ENCODE results near the gene CMTM4. TPM values are rescaled to one million over a fixed set of nuclear protein-coding genes. Genes with fewer than 3 reads are reported as not detected.

The CMTM4 gene
- total RNA-seq, result 1.1 and 1.4 TPM in 2 replicates

DNA sequence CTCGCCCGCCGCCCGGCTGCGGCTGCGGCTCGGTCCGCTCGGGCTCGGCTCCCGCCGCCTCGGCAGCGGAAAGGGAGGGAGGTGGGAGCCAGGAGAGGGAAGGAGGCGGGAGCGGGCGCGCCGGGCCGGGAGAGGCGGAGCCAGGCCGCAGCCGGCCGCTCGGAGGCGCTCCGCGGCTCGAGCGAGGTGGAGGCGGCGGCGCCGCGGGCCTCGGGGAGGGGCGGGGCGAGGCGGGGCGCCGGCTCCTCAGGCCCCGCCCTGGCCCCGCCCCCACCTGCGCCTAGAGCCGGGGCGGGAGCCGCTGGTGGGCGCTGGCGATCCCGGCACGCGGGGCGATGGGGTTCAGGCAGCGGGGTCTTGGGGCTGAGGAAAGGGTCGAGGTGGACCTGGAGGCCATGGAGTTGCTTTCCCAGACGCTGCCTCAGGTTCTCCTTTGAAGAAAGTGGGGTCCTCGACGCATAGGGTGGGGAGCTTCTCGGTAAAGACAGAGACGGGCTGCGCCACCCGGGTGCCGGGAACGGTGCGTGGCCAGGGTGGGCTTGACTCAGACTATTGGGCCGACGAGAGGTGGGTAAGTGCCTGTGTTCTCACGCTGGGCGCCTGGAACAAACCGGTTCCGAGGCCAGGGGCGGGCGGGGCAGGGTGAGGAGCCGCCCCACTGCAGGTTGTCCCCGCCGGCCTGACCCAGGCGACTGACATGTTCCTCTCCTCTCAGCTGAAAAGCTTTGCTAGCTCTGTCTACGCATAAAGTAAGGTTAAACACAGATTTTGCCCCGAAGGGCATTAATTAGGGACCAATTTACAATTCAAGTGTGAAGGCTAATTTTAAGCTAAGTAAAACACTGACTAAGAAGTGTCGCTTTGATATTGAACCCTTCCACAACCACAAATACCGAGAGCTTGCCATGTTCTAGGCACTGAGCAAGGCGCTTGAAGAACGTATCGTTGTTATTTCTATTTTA, at the start of gene CMTM4:
TSS of gene CMTM4 (minus strand) at position 75 of the 962 bp plus-strand sequence. CDS start 218 bp downstream, outside the sequence.
- intact Hi-C loops (cut with micrococcal nuclease), result loop anchor here (1.0 to 5.0 kb wide), 8 partner anchors 32 to 550 kb away; partner anchors contain the start of genes CMTM3, DYNC1LI2 and FHOD1

DNA sequence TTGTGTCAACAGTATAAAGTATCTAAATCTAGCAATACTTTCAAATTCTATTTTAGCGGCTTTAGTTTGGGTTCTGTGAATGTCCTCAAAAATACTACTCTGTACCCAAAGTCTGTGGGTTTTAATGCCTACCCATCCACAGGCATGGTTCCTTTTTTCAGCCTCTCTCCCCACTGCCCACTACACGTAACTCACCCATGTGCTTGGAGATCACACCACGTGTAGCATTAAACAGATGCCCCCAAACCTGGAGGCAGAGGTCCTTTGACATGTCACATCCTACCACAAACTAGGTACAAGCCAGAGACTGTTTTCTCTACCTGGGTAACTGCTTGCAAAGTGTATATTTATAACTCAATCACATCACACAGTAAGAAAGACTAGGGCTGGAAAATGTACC, 49.5 kb upstream of the CMTM4 start:
- intact Hi-C loops (cut with micrococcal nuclease), result no loop called here

DNA sequence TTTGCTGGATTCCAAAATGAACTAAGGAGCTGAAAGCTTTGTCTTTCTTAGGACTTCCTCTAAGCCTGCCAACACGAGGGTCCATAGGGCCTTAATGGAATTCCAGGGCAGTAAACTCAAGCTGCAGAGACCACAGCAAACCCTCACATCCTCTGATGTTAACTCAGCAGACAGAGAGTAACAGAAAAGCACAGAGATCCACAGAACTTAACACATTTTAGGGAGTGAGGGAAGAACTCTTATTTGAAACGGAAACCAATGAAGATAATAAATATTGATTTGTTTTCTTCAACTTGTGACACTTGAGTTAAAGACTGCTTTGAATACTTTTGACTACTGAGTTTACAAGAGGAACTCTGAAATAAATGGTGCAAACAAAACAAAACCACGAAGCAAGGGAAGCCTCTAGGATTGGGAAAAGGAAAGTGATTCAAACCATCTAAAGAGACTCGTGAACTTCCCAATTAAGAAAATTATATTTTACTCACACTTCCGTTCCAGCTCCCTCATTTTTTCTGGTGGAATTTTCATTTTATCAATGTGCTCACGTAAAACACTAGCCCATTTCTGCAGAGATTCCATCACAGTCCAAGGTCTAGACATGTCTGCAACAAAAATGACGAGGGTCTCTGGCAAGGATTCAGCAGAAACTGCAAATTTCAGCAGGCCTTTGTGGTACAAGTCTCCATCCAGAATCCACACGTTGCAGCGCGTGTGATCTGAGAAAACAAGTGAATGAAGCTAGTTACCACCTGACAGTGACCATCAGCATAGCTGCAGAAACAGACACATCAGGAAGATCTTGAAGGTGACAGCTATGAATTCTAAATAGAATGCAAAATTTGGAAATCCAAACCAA, 45.6 kb upstream of the CMTM4 start:
- intact Hi-C loops (cut with micrococcal nuclease), result loop anchor here (2.0 kb wide), 1 partner anchor 335 kb away; no protein-coding TSS in a partner anchor

DNA sequence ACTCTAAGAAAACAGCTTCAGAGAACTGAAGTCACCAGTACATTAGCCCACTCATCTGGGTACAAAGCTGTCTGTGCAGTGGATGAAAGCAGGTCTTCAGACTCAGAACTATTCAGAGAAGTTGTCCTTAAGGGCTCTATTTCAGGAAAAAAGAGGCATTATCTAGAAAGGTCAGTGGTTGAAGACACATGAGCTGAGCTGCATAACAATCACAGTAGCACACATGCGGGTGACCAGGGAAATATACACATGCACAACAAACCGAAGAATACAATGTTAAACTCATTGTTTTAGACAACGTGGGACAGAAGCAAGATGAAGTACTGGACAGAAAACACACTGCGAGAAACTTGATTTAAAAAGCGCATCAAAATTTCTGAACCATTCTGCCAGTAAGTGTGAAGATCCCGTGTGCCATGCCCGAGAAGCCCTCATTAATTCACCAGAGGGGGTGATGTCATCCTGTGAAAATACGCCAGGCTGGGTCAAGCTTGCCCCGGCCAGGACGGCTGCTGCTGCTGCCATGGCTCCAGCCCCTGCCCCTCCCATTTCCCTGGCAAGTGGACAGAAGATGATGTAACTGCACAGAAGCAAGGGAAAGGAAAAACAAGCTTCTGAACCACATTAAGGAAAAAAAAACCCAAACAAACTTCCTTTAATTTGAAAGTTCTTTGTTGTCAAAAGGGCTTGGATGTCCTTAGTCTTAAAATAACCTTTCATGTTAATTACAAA, 44.8 kb upstream of the CMTM4 start:
- intact Hi-C loops (cut with micrococcal nuclease), result loop anchor here (2.0 kb wide), 1 partner anchor 335 kb away; no protein-coding TSS in a partner anchor

DNA sequence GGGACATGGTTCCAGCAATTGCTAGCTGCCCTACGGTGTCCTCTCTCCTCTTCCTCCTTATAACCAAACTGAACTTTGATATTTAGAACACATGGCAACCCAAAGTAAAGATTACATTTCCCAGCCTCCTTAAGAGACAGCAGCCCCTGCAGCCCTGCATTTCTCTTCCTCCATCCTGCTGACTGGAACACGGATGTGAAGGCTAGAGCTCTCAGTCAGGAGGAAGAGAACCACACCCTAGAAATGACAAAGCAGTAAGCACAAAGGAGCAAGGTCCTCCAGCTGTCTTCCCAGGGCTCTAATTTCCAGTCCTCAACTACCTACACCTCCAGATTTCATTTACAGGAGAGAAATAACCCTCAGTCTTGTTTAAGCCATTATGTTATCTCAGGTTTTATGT, 44.0 kb upstream of the CMTM4 start:
- intact Hi-C loops (cut with micrococcal nuclease), result loop anchor here (1.0 to 2.0 kb wide), 5 partner anchors 10 to 334 kb away; no protein-coding TSS in a partner anchor

DNA sequence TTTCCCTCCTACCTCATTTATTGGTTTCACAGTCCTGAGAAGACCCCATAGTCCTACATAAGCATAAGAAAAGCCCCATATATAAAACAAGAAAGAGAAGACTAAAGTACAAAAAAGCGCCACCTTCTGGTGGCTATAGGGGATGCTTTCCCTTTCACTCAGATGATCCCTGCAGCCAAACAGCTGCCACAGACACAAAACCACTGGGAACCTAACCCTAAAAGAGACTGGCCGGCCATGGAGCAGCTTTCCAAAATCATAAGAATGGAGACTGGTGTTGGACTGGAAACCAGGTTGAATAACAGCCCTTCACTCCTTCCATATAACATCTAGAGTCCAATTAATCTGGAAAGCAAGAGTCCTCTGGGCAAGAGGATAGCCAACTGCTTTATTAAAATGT, 43.5 kb upstream of the CMTM4 start:
- intact Hi-C loops (cut with micrococcal nuclease), result loop anchor here (1.0 to 2.0 kb wide), 5 partner anchors 10 to 333 kb away; no protein-coding TSS in a partner anchor

DNA sequence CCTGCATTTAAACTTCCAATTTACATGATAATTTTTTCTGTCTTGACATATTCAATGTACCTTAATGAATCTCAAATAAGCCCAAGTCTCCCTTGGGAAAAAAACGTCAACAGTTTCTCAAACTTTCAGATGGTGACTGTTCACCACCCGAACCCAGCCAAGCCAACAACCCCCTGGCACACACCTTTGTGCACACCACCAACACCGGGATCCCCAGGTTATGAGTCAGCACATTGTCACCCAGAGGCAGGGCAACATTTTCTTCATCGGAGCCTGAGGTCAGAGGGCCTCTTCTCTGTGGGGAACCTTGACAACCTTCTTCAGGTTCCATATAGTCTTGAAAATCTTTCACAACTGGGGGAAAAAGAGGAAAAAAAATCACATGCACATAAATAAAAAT, 39.3 kb upstream of the CMTM4 start:
- intact Hi-C loops (cut with micrococcal nuclease), result no loop called here

DNA sequence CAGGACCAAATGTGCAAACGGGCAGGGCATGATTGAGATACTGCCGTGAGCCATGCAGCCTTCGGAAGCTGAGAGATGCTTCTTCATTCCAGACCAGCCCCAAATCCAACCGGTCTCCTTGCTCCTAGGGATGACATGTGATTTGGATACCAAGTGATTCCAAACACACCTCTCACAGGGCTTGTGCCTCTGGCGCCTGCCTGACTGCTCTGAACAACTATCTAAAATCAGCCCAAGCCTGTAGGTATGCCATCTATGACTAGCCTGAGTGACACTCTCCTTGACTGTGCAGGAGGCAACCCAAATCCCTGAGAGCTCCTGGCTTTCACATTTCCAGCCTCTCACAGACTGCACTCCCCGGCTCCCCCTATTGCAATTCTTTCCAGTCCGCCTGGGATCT, 34.6 kb upstream of the CMTM4 start:
- intact Hi-C loops (cut with micrococcal nuclease), result no loop called here

DNA sequence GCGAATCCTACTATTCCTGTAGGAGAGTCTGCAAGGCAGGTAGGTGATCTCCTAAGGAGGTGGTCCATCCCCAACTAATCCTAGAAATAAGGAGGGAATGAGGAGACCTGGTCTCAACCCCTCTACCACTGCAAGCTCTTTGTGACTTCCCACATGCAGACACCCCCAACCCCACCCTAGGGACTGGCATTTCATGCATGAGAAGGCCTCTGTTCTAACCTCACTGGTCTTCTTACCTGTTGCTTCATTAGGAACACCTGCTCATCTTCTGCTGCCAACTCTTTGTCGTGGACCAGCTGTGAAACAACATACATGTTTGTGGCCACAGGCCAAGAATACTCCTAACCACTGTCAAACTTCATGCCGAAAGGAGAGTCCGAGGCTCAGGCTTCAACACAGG, 32.3 kb upstream of the CMTM4 start:
- intact Hi-C loops (cut with micrococcal nuclease), result loop anchor here (1.0 to 2.0 kb wide), 6 partner anchors 11 to 322 kb away; partner anchors contain the start of genes CMTM4 and DYNC1LI2

DNA sequence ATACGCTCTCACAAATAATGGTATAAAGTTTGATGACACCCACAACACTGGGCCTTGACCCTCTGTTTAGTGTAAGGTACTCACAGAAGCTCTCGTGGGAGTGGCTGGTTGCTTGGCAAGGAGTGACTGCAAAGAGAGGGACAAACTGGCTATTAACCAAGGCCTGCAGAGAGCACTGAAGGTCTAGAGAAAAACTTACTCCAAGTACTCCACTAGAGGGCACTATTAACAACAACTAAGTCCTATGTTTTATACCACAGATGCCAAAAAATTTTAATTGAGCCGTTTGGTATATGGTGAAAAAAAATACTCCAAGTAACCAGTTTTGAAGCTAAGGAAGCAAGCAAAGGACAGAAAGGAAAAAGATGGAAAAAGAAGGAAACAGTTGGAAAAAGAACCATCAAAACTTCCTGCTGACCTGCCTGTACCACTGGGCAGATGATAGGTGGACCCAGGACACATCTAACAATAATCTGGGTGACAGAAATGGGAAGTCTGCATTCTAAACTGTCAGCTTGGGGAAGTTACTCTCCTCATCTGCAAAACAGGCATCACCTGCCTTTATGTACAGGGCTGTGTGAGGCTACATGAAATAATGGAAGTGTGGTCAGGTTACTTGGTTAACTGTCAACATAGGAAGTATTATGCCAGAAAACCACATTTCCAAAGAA, 31.7 kb upstream of the CMTM4 start:
- intact Hi-C loops (cut with micrococcal nuclease), result loop anchor here (1.0 to 2.0 kb wide), 6 partner anchors 12 to 321 kb away; partner anchors contain the start of genes CMTM4 and DYNC1LI2

DNA sequence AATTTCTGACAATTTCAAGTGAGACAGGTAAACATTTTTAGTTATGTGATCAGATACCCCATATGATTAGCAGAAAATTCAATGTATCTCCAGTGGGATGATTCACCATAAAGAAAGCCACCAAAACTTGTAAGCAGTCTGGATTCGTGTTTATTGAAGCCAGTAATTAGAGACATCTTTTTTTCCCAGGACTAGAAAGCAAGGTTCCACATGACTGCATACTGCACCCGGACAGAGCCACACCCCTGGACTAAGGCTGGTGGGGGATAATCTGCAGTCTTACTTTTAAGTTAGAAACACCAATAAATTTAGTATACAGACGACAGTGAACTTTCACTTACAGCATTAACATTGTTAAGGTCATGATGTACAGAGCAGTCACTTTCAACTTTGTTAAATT, 24.2 kb upstream of the CMTM4 start:
- intact Hi-C loops (cut with micrococcal nuclease), result no loop called here

DNA sequence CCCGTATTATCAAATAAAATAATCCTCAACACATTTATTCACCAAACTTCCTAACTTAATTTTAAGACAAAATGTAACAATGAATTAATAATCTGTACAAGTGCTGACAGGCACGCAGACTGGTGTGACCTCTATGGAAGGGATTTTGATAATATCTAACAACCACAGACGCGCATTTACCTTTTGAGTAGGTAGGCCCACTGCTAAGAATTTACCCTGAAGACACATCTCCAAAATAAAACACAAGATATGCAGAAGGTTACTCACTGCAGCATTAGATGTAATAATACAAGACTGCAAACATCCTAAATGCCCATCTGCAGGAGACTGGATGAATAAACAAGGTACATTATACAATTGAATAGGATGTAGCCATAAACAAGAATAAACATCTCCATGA, 22.7 kb upstream of the CMTM4 start:
- intact Hi-C loops (cut with micrococcal nuclease), result no loop called here

DNA sequence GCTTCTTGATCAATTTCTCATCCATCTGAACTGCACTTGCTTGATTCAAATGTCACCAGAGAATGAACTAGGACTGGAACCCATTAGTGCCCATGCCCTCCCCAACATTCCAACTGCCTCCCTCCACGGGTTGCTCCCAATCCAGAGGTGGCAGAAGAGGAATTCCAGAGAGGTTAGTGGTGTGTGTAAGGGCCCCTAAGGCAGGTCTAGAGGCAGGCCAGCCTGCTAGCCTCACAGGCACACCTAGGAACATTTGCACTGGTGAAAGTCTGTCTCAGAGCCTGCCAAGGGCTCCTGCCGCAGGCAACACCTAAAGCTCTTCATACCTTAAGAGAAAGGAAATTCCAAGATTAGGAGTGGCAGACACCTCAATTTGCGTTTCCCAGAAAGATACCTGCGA, 21.2 kb upstream of the CMTM4 start:
- intact Hi-C loops (cut with micrococcal nuclease), result no loop called here

DNA sequence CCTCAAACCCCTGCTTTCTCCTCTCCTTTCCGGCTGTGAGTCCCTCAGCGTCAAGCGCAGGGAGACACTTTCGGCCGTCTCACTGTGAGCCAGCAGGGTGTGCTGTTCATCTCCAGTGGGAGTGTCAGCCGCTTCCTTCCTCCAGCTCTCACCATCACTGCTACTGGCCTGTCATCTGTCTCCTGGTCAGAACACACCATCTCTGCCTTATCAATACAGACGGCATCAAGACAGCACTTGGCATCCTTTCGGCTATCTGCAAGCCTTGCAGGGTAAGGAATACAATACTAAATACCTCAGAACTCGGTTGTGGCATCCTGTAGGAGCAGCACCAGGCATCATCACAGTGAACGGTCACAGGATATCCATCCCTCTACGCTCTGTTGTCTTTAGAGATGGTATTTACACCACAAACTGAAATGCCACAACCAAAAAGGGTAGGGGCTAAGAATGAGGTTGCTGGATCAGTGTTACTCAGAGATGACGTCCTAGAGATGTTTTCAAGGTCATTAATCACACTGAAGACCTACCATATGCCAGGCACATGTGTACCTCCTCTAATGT, 20.7 kb upstream of the CMTM4 start:
- intact Hi-C loops (cut with micrococcal nuclease), result no loop called here

DNA sequence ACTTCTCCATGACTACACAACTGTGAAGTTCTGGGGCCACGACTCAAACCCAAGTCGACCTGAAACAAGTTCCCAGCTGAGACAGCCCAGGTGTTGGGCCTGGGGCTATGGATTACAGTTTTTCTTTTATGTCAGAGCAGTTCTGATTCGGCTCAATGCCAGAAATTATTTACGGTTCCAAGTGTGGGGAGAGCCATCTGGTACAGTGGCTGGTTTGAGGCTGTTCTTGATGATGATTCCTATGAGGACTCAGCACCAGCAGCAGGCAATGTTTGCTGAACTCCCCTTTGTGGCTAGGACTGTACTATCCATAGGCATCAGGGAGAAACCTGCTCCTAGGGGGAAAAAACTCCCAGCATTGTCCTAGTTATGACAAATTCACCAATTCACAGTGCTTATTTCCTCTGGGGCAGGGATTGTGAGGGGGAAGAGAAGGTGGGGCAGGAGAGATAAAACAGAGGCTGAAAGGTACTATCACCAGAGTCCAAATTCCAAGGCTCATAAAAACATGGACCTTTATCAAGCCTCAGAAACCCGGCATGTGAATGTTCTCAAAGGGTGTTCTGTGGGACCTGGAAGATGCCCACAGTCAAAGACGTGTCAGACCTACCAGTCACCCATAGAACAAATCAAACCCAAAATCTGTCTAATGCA, 18.2 kb upstream of the CMTM4 start:
- intact Hi-C loops (cut with micrococcal nuclease), result no loop called here

DNA sequence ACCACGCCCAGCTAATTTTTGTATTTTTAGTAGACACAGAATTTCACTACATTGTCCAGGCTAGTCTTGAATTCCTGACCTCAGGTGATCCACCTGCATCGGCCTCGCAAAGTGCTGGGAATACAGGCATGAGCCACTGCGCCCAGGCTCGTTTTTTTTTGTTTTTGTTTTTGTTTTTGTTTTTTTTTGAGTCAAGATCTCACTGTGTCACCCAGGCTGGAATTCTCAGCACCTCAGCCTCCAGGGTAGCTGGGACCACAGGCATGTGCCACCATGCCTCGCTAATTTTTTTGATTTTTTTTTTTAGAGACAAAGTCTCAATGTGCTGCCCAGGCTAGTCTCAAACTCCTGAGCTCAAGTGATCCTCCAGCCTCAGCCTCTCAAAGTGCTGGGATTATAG, 17.5 kb upstream of the CMTM4 start:
- intact Hi-C loops (cut with micrococcal nuclease), result no loop called here

DNA sequence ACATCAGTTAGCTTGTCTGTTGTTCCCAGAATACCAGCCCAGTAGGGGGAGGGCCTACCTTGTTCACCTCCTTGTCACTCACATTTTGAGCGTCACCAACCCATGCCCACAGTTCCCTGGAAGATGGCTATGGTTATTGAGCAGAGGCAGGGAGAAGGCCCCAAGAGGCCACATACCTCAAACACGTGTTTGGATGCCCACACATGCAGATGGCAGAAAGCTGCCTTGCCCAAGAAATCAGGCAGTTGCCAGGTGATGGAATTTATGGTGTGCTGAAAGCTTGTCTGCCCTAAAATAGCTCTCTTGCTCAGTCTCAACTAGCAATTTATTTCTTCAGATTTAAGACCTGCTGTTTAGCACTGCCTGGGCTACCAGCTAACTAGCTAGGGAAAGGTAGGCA, 16.5 kb upstream of the CMTM4 start:
- intact Hi-C loops (cut with micrococcal nuclease), result no loop called here

DNA sequence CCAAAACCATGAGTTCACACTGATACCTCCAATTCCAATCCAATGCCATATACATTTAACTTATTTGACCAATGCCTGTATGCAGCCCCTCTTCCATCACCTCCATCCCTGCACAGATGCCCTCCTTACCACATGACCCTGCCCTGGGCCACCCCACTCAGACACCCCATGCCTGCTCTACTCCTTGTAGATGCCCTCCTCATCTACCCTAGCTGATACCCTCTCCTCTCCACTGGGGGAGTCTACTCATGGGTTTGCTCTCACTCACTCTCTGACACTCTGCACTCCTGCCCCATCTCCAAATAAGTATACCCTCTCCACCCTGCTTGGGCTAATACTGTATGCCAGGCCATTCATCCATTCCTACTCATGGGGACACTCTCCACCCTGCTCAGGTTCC, 16.0 kb upstream of the CMTM4 start:
- intact Hi-C loops (cut with micrococcal nuclease), result no loop called here

DNA sequence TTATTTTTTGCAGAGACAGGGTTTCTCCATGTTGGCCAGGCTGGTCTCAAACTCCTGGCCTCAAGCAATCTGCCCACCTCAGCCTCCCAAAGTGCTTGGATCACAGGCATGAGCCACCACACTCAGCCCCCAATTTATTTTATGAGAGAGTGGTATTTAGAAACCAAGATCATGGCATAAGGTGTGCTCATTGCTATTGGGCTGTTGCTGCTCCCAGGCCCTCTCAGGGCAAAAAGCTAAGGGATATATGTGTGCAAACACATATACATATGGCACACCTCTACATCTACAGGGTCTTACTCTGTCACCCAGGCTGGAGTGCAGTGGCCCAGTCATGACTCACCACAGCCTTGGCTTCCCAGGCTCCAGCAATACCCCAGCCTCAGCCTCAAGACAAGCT, 15.0 kb upstream of the CMTM4 start:
- intact Hi-C loops (cut with micrococcal nuclease), result no loop called here

DNA sequence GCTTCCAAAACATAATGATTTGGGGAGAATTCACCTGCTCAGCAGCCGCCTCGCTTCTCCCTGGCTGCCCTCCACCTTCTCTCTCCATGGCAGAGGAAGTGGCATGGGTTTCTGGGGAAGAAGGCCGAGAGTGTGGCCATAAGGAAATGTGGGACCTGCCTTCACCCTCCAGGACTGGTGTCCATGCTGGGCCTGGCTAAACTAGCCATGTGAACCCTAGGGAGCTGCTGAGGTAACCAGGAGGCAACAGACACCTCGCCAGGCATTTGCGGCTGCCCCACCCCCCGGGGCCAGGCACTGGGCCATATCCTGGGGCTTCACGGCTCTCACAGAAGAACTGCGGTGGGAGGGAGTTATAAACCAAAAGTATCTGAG, 9.9 kb upstream of the CMTM4 start:
- intact Hi-C loops (cut with micrococcal nuclease), result no loop called here

Data from T-helper 1 cell treated with Interleukin-12 subunit alpha and Interleukin-12 subunit beta and Interleukin-4 antibody, amounts not matched to agents 30 ng/mL and 1 ng/mL, for 36 hours (primary cell).